Measurements from ENCODE around the gene MTUS2.

The MTUS2 gene

GRCh38 chr13:29230299-29230845 lies 410.2 kb downstream of the MTUS2 start:
- no peak for DNase-seq (ENCODE audit: low read depth in 2 of 2)

- DNase-seq (ENCODE audit: low read depth in 2 of 2): no peak
Observed at GRCh38 chr13:29239653-29240525, 419.8 kb downstream of the MTUS2 start.

- no peak for DNase-seq (ENCODE audit: low read depth in 2 of 2)
Observed at GRCh38 chr13:29254626-29255370, 434.7 kb downstream of the MTUS2 start.

DNA sequence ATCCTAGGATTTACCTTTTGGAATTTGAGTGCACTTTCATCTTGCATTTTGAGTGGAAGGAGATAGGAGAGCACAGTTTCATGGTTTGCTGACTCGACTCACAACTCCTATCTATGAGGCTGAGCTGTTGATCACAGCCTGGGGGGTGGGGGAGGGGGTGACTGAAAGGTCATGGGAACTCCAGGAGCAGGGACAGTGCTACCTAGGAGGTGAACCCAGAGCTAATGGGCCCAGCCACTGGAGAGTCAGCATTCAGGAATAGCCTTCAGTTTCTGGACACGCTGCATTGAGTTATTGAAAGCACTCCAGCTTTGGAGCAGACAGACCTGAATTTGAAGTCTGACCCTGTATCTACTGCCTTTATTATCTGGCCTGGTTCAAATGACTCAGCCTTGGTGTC lies 435.4 kb downstream of the MTUS2 start:
- DNase-seq (ENCODE audit: low read depth in 2 of 2): no peak

DNA sequence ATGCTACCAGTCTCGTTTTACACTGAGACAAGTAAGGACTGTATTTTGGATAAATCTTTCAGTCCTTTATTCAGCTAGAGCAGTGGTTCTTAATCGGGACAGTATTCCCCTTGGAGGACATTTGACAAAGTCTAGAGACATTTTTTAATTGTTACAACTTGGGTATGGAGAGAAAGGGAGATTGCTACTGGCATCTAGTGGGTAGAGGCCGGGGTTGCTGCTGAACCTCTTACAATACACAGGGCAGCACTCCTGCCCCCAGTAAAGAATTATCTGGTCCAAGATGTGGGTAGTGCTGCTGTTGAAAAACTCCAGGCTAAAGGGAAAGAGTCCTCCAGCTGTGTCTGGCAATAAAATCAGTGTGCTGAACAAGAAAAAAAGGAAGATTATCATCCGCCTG lies 440.5 kb downstream of the MTUS2 start:
- DNase-seq (ENCODE audit: low read depth in 2 of 2): no peak

DNA sequence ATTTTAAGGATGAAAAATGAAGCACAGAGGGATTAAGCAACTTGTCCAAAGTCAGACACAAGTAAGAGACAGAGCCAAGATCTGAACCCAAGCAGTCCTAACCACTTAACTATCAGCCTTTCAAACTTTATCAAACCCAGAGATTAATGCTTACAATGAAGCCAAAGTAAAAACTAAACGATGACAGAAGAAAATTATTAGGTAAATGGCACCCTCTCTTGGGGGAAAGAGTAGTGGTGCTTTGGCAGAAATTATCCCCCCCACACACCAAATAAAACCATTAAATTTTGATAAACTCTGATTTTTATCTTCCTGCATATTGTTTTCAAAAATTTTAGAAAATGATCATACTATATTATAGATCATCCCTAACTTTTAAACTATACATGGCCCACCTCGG lies 446.1 kb downstream of the MTUS2 start:
- no peak for DNase-seq (ENCODE audit: low read depth in 2 of 2)

DNA sequence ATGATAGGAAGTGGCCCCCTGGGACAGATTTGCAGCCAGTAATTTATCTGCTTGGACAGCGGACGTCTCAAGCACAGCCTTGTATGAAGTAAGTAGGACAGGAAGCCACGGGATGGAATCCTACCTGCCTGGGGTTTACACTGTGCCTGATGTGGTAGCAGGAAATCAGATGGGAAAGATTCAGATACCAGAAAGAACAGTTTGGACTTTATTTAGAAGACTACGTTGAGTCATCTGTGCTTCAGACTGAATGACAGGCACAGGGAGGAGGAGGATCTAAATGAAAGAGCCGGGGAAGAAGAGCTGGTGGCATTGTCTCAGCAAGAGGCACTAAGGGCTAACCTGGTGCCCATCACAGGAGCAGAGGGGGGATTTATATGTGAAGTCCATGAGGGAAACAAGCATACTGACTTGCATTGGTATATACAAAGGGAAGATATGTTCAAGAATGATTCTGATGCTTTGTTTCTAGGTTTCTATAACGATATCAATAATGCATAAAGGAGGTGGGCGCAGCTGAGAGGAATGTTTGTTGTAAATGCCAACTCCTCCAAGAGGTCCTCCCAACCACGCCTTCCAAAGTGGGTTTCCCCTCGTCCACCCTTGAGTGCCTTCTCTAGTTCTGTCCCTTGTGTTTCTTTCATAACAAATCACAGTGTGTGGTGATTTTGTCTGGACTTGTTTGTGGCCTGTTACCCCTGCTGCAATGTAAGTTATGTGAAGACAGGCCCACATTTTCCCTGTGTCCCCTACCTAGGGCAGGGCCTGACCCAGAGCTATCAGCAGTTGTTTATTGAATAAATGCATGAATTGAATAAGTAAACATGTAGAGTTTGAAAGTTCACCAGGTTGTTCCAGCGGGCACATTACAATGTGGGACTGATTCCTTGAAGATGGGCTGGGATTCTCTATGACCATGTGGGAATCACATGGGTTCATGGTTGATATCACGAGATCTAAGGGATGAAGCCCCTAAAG lies 446.9 kb downstream of the MTUS2 start:
- no peak for DNase-seq (ENCODE audit: low read depth in 2 of 2)

GRCh38 chr13:29270271-29270985 lies 450.3 kb downstream of the MTUS2 start:
- DNase-seq (ENCODE audit: low read depth in 2 of 2): no peak

- DNase-seq (ENCODE audit: low read depth in 2 of 2): no peak
Observed at GRCh38 chr13:29271606-29272005, 451.5 kb downstream of the MTUS2 start.

DNA sequence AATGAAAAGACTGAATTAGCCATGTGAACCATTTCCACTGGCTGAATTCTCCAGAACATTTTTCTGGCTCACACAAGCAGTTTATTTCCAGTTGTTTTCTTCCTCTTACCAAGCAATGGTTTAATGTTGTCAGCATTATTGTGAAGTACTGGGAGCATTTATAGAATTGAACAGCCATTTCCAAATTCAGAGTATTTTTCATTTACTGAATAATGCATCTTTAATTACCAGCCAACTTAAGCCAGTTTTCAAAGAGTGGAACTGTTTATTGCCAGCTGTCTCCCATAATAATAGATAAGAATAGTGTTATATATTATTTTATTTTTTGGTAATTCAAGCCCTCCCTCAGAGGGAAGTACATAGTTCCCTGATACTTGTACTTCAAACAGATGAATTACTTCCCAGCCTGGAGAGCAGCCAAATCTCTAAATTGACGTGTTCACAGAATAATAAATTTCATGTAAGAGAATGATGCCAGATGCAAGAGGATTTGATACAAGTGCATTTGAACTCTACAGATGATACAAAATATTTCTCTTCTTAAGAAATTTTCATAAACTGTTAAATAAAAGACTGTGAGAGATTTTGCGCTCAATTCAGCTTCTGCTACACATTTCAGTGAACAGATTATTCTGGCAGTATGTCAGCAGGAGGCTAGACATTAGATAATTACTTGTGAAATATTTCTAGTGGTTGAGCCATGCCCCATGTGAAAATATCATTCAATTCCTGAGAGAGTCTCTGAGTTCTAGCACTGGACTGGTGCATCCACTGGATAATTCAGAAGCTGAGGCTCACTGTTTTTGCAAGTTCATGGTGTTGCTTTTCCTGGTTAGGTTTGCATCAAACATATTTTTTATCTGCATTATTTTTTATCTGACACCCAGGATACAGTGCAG lies 459.5 kb downstream of the MTUS2 start:
- DNase-seq (ENCODE audit: low read depth in 2 of 2): no peak

DNA sequence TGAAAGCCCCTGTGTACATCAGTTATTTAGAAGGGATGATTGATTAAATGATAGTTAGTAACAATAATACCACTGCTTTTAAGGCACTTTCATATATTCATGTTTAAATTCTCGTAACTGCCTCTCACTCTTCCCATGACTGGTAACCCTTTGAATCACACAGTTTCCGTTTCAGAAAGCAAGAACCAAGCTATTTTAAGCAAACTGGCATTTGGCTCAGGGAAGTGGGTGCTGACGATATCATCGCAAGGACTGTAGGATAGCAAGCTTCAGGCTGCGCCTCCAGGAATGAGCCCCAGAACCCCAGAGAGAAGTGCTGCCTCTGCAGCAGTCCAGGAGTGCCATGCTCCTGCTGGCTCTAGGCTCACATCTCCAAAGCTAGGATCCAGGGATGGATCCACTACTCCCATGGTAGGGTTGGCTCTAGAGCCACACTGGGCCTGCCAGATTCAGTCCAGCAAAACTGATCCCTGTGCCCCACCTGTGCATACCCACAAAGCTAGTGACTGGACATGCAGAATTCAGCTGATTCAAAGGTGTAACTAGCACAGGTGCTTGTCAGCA lies 461.9 kb downstream of the MTUS2 start:
- DNase-seq (ENCODE audit: low read depth in 2 of 2): no peak

GRCh38 chr13:29284726-29285125 lies 464.6 kb downstream of the MTUS2 start:
- no peak for DNase-seq (ENCODE audit: low read depth in 2 of 2)

- DNase-seq (ENCODE audit: low read depth in 2 of 2): no peak
Observed at GRCh38 chr13:29287237-29287636, 467.1 kb downstream of the MTUS2 start.

DNA sequence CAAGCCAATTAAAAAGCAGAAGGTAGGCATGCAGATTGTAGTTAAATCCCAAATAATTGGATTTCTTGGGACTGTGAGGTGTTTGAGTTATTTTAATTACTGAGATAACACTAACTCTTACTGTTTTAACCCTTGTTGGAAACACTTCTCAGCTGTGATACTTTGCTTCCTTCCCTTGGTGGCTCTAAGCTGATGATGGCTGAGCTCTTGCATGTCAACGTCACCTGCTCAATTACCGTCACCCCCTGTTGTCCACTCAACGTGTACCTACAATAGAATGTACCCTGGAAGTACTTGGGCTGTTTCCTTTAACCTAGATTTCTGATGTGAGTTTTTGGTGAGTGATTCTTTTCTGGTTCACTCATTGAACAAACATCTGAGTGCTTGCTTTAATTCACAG lies 471.9 kb downstream of the MTUS2 start:
- DNase-seq (ENCODE audit: low read depth in 2 of 2): no peak

- DNase-seq (ENCODE audit: low read depth in 2 of 2): no peak
Observed at GRCh38 chr13:29294821-29295220, 474.7 kb downstream of the MTUS2 start.

- DNase-seq (ENCODE audit: low read depth in 2 of 2): no peak
Observed at GRCh38 chr13:29301027-29301426, 480.9 kb downstream of the MTUS2 start.

- no peak for DNase-seq (ENCODE audit: low read depth in 2 of 2)
Observed at GRCh38 chr13:29304148-29304547, 484.0 kb downstream of the MTUS2 start.

- DNase-seq (ENCODE audit: low read depth in 2 of 2): no peak
Observed at GRCh38 chr13:29310806-29311205, 490.7 kb downstream of the MTUS2 start.

DNA sequence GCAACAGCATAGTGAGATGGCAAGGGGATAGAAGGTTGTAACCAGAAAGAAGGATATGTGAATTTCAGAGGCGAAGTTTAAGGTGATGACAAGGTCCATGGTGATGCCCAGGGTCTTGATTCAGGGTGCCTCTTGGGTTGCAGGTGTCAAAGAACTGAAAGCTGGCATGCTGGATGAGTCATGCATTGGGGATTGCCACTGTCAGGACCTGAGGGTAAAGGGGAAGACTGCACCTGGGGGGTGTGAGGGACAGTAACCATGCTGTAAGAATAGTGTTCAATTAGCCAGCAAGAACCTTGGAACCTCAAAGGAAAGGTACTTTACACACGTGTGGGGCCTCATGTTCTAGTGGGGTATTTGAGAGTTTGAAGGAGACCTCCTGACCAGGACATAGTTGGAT lies 495.7 kb downstream of the MTUS2 start:
- no peak for DNase-seq (ENCODE audit: low read depth in 2 of 2)

DNA sequence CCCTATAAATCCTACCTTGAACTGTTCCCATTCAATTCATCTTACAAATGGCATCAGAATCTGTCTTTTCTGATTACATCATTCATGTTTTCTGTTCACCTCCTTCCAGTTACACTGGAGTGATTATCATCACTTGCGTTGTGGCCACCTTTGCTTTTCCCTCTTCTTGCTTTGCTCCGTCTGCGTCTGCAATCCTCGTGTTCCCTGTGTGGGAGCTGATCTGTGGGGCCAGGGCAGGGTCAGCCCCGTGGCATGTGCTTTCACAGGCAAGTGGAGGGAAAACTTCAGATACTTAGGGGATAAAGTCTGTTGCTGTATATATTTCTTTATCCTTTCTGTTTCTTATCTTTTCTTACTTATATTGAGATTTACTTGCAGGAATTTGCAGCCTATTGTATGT lies 497.7 kb downstream of the MTUS2 start:
- DNase-seq (ENCODE audit: low read depth in 2 of 2): no peak

All from stimulated activated CD8-positive, alpha-beta memory T cell treated with anti-CD3 and anti-CD28 coated beads, Interleukin-7, amount 100 ng/mL, for 4 hours (primary cell).